Posterior vena cava (tissue), 2 donors: Measurements from ENCODE around the gene SPHK1. TPM values are rescaled to one million over a fixed set of nuclear protein-coding genes. Genes with fewer than 3 reads are reported as not detected.
"Not testable (repeated sequence)": the region's sequence is repeated elsewhere in the genome, so short reads cannot be mapped to it uniquely, and the experiment has no call there.

Experiments used
- DNase-seq: peaks from one replicate; pipeline ENCODE4 v3.0.0-alpha.2; 2020; ENCODE audit warnings: low spot score
- intact Hi-C, 2 donors: fragments of 100-400 bp; cut with DNase I; formaldehyde crosslinking; loops; one replicate each; pipeline versions ENCODE4 v1.14.1 to v1.14.2; 2022 to 2023
- long read RNA-seq, 2 donors: library from polyadenylated mRNA; unstranded; transcript quantifications; one replicate each; pipeline ENCODE4 v2.0.0, GENCODE V29; 2020 to 2021
- total RNA-seq, 2 donors: library from RNA; stranded (reverse); fragmentation: NEBNext Ultra II Directional; extraction: Animal tissue kit (Norgen Biotek cat#: 25700); gene quantifications; one replicate each; pipeline ENCODE4 v1.2.1, GENCODE V29; 2021
- donor health status: DM: yes; HTN: yes; CAD: no.
- donor health status: DM: yes; HTN: yes; CAD: no.

Gene SPHK1, protein sequence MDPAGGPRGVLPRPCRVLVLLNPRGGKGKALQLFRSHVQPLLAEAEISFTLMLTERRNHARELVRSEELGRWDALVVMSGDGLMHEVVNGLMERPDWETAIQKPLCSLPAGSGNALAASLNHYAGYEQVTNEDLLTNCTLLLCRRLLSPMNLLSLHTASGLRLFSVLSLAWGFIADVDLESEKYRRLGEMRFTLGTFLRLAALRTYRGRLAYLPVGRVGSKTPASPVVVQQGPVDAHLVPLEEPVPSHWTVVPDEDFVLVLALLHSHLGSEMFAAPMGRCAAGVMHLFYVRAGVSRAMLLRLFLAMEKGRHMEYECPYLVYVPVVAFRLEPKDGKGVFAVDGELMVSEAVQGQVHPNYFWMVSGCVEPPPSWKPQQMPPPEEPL
- 10 to 100 TPM; 13.8 to 36.6 TPM for total RNA-seq
- long read RNA-seq, donor 1, transcript SPHK1-202 (5 exons, 1,779 nt) = minor isoform, 7 of 18 reads
- long read RNA-seq, donor 1, transcript SPHK1-210 (6 exons, 1,821 nt) = major isoform, 8 of 18 reads
- long read RNA-seq, donor 1, partial matches to known transcripts = 0 of 18 reads
- long read RNA-seq, donor 1, other reads (novel, unspliced or antisense) = 1 of 18 reads
- long read RNA-seq, donor 2, transcript SPHK1-201 (6 exons, 2,138 nt) = minor isoform, 14 of 183 reads
- long read RNA-seq, donor 2, transcript SPHK1-210 (6 exons, 1,821 nt) = major isoform, 48 of 183 reads
- long read RNA-seq, donor 2, transcript SPHK1-202 (5 exons, 1,779 nt) = minor isoform, 26 of 183 reads
- long read RNA-seq, donor 2, partial matches to known transcripts = 29 of 183 reads
- long read RNA-seq, donor 2, other reads (novel, unspliced or antisense) = 64 of 183 reads

DNA sequence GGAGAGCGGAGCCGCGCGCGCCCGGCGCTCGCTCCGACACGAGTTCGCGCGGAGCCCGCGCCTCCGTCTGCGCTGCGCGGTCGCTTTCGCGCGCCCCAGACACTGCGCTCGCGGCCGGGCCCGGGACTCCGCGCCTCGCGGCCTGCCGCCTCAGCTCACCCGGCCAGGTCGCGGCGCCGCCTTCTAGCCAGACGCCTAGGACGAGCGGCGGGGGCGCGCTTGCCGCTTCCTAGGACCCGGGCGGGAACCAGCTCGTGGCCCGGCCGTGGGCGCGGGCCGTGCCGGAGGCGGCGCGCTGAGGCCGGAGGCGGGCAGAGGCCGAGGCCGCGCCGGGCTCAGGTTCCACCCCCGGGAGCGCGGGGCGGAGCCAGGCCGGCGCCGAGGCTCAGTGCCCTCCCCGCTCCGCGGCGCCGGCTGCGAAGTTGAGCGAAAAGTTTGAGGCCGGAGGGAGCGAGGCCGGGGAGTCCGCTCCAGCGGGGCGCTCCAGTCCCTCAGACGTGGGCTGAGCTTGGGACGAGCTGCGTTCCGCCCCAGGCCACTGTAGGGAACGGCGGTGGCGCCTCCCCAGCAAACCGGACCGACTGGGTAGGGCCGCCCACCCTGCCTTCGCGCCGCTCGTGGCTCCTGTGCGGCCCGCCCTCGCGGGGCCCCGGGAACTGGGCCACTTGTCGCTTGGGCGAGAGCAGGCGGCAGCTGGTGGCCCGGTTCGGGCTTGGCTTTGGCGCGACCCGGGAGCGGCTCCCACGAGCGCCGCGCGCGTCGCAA lies at the start of gene SPHK1:
Gene SPHK1 (plus strand): TSS at position 388 of the 765 bp plus-strand sequence. CDS start 1,036 bp downstream, outside the sequence.
- DNase-seq = peak; percentile 93
- intact Hi-C loops = no loop called here

DNA sequence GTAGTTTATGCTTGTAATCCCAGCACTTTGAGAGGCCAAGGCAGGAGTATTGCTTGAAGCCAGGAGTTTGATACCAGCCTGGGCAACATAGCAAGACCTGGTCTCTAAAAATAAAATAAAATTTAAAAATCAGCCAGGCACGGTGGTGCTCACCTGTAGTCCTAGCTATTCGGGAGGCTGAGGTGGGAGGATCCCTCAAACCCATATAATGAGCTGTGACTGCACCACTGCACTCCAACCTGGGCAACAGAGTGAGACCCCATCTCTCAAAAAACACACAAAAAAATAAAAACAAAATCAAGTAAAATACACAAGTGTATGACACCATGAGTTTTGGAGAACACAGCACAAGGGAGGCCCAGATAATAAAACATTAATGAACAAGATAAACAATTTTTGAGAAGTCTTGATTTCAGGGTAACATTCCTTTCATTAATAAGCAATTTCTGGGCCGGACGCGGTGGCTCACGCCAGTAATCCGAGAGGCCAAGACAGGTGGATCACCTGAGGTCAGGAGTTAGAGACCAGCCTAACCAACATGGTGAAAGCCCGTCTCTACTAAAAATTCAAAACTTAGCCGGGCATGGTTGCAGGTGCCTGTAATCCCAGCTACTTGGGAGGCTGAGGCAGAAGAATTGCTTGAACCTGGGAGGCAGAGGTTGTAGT lies 48.6 kb upstream of the SPHK1 start:
- no peak for DNase-seq

DNA sequence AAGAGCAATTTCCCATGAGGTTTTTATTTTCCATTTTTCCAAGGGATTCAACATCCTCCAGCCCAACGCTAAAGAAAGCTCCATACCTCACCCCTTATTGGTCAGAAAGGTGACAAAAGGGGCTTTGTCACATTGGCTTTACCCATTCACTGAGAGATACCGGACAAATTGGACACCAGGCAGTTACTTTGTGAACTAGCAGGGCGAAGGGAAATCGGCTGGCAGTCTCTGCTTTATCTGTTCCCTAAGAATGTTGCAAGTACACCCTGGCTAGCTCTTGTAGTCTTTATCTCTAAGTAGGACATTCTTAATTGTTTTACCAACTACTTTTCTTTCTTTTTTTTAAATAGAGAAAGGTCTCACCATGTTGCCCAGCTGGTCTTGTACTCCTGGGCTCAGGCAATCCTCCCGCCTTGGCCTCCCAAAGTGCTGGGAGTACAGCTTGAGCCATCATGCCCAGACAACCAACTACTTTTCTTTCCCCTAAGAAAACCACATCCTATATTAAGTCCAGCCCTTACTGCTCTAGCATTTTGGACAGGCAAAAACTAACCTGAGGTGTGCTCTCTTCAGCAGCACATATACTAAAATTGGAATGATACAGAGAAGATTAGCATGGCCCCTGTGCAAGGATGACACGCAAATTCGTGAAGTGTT lies 47.5 kb upstream of the SPHK1 start:
- no peak for DNase-seq

More for the DNA sequence above, 48.6 kb upstream of the SPHK1 start:
- intact Hi-C loops = no loop called here

DNA sequence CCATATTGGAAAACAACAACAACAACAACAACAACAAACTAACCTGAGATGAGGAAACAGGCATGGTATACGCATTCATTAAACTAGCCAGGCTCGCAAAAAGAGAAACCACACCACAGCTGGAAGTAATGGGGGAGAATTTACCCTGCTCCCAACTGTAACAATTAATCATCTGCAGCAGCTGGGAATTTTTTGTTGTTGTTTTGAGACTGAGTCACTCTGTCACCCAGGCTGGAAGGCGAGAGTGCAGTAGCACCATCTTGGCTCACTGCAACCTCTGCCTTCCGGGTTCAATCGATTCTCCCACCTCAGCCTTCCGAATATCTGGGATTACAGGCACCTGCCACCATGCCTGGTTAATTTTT lies 47.0 kb upstream of the SPHK1 start:
- intact Hi-C loops = no loop called here
- no peak for DNase-seq

More for the DNA sequence above, 47.5 kb upstream of the SPHK1 start:
- intact Hi-C loops = no loop called here

DNA sequence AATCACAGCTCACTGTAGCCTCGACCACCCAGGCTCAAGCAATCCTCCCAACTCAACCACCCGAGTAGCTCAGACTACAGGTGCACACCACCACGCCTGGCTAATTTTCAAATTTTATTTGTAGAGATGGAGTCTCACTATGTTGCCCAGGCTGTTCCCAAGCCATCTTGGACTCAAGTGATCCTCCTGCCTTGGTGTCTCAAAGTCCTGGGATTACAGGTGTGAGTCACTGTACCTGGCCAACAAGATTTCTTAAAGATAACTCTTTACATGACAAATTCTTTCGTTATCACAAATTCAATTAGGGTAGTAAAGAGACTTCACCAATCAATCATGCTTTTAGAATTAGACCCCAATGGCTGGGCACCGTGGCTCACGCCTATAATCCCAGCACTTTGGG lies 43.1 kb upstream of the SPHK1 start:
- intact Hi-C loops = no loop called here
- DNase-seq = peak; percentile 62

DNA sequence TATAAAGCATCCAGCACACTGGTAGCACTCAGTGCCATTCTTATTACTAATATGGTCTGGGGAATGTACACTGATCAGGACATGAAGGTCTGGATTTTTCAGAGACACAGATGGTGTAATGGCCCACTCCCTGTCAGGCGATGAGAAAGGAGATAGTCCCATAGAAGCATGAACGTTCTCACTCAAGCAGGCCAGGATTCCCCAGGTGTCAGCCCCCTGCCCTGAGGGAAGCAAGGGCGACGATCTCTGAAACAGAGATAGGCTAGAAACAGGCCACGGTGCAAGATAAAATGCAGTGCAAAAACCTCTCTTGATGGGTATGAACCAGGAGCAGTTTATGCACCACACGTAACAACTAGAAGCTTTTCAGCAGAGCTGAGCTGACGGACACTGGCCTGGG lies 41.3 kb upstream of the SPHK1 start:
- intact Hi-C loops = no loop called here

DNA sequence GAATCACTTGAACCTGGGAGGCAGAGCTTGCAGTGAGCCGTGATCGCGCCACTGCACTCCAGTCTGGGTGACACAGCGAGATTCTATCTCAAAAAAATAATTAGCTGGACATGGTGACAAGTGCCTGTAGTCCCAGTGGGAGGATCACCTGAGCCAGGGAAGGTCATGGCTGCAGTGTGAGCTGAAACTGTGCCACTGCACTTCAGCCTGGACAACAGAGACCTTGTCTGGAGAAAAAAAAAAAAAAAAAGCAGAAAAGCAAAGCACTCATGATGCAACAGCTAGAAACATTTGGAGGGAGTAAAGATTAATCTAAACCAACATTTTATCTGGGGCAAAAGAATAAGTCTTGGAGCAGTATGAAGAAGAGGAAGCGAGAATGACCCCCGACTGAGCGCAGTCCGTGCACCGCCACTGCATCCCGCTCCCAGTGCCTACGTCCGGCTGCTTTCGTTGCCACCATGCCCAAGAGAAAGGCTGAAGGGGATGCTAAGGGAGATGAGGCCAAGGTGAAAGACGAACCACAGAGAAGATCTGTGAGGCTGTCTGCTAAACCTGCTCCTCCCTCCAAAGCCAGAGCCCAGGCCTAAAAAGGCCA lies 38.9 kb upstream of the SPHK1 start:
- peak; percentile 14 for DNase-seq
- intact Hi-C loops = no loop called here

More for the DNA sequence above, 41.3 kb upstream of the SPHK1 start:
- peak; percentile 19 for DNase-seq

DNA sequence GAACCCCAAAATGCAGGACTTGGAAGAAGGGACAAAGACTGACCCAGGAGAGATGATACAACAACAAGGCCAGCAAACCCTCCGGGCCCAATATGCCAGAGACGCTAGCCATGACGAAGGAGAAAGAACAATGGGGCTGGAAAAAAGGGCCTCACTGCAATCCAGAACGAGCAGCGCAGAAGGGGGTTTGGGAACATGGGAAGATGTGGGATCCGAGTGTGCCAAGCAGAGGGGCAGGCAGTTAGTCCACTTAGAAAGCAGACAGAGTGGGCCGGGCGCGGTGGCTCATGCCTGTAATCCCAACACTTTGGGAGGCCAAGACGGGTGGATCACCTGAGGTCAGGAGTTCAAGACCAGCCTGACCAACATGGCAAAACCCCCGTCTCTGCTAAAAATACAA lies 37.5 kb upstream of the SPHK1 start:
- intact Hi-C loops = not testable (repeated sequence)
- peak; percentile 48 for DNase-seq

DNA sequence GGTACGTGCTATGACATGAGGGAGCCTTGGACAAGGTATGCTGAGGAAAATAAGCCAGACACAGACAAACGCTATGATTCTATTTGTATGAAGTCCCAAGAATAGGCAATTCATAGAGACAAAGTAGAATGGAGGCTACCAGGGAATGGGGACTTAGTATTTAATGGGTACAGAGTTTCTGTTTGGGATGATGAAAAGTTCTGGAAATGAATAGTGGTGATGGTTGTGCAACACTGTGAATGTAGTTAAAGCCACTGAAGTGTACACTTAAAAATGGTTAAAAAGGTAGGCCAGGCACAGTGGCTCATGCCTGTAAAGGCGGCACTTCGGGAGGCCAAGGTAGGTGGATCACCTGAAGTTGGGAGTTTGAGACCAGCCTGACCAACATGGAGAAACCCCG lies 33.9 kb upstream of the SPHK1 start:
- intact Hi-C loops = no loop called here

DNA sequence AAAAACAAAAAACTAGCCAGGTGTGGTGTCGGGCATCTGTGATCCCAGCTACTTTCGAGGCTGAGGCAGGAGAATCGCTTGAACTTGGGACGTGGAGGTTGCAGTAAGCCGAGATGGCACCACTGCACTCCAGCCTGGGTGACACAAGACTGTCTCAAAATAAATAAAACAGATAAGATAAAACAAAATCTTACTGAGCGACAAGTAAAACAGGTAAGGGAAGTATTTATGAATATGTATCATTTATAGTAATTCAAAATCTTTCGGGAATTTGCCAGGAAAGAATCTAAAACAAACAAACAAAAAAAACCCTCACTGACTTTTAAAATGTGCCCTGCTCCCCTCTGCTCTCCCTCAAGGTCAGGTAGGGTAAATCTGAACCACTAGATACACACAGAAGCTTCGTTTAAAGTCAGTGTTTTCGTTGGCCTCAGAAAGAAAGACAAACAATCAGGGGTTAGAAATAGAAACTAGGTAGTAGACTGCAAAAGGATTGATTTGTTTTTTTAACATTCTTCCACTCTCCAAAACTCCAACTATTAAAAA lies 32.8 kb upstream of the SPHK1 start:
- DNase-seq = no peak
- intact Hi-C loops = no loop called here

More for the DNA sequence above, 33.9 kb upstream of the SPHK1 start:
- no peak for DNase-seq

DNA sequence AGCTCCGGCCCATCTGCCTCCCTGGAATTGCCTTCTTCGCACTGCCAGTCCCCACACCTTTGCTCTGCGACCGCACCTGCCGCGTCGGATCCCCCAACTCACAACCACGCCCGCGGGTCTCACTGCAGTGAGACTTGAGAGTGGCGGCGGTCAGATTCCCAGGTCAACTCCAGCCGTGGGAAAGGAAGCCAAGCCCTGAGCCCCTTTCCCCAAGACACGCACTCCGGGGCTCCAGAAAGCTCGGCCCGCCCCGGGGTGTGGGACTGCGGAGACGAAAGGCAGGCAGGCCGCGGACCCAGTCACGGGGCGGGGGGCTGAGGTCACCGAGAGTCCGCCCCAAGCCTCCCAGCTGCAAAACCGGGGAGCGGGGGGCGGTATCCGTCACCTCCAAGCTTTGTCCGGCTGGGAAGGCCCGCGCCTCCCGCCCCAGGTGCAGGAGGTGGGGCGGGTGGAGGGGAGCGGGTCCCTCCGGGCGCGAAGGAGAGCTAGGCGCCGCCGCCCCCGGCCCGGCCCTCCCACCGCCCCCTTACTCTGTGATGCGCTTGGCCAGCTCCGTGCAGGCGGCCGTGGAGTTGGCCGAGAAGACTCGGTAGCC lies 31.3 kb upstream of the SPHK1 start:
- peak; percentile 81 for DNase-seq

DNA sequence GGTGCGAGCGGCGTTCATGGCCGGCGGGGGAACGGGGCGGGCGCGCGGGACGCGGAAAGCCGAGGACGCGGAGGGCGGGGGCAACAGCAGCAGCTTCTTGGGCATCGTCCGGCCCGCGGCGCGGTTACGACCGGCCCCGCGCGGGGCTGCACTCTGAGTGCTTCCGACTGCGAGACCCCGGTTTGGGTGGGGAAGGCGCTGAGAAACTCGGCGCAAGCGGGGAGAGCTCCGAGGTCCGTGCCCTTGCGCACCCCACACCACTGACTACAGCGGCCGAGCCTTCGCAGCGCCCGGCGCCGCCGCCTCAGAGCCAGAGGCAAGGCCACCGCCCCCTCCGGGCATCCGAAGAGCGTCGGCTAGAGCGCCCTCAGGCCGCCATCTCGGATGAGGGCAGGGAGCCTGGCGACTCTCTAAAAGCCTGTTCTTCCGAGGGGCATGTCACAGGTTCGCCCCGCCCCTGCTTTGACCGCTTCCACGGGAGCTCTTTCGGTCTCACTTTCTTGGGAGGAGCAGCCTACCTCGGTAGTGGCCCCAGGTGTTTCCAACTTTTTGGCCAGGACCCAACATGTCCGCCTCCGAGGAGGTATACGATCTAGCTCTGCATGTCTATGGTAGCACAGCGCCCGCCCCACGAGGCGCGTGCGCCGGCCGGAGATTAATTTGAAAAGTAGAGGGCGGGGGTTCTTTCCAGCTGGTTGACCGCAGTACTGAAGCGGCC lies 30.7 kb upstream of the SPHK1 start, which contains the start of gene PRPSAP1:
Gene PRPSAP1 (minus strand): TSS at position 318 of the 718 bp plus-strand sequence. CDS start 213 bp downstream, at position 105.
- peak; percentile 96 for DNase-seq
- intact Hi-C loops = no loop called here

More for the DNA sequence above, 31.3 kb upstream of the SPHK1 start:
- intact Hi-C loops = no loop called here

DNA sequence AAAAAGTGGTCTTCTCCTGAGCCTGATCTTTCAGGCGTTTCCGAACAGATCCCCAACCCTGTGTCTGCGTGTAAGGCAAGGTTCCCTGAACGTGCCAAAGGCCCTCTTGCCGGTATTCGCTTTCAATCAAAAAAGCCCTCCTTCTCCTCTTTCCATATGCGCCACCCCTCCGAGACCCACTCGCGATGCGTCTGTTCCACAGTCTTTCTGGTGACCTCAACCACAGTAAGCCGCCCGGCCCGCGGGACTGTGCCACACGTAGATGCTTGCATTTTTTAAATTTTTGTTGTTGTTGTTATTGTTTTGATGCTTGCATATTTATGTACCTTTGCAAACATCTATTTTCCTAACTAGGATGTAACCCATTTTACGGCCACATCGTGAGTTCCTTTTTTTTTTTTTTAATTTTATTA lies 30.1 kb upstream of the SPHK1 start:
- DNase-seq = no peak
- intact Hi-C loops = no loop called here

DNA sequence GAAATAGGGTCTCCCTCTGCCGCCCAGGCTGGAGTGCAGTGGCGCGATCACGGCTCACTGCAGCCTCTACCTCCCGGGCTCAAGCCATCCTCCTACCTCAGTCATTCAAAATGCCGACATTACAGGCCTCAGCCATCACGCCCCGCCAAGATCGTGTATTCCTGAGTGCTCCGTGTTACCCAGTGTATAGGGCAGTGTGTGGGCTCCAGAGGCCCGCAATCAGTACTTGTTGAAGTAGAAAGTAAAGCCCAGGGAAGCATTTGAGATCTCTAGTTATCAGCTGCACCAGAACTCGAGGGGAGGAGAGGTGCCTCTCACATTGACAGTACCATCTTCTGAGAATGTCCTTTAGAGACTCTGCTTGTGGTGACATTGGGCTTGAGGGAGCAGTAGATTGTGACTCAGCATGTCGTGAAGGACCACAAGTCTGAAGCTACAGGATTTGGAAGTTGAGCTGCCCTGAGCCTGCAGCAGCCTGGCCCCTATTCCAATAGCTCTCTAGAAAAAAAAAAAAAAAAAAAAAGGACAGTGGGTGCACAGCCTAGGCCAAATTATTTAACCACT lies 29.6 kb upstream of the SPHK1 start:
- peak; percentile 41 for DNase-seq
- intact Hi-C loops = no loop called here

DNA sequence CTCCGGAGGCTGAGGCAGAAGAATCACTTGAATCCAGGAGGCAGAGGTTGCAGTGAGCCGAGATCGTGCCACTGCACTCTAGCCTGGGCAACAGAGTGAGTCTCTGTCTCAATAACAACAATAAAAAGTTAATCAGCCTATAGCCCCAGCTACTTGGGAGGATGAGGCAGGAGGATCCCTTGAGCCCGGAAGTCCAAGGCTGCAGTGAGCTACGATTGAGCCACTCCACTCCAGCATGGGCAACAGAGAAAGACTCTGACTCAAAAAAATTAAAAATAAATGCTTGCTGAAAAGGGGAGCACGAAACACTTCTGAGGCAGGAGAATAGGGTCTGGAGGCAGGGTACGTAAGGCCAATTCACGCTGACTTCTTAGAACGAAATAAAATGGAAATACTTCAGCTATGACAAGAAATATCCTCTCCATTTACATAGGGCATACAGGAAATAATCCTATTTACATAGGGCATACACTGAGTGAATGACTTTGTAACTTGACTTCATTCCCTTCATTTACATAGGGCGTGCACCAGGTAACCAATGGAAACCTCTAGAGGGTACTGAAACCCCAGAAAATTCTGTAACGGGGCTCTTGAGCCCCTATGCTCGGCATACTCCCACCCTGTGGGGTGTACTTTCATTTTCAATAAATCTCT lies 27.5 kb upstream of the SPHK1 start:
- DNase-seq = no peak
- intact Hi-C loops = no loop called here

DNA sequence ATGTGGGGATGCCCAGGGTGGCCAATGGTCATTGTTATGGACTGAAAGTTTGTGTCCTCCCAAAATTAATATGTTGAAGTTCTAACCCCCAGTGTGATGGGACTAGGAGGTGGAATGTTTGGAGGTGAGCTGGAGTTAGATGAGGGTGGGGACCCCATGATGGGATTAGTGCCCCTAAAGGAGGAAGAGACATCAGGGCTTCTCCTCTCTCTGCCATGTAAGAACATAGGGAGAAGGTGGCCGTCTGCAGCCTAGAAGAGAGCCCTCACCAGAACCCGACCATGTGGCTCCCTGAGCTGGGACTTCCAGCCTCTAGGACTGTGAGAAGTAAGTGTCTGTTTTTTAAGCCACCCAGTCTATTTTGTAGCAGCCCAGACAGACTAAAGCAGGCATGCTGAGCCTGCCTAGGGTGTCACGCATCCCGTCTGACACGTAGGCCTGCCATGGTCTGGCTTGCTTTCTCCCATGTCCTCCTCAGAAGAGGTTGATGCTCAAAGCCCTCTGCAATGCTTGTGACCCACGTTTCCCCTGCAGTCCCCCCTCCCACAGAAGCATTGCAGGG lies 26.7 kb upstream of the SPHK1 start:
- no peak for DNase-seq
- intact Hi-C loops = no loop called here
